ENCODE results near the gene PDE8A.
"Not testable (repeated sequence)": the region's sequence is repeated elsewhere in the genome, so short reads cannot be mapped to it uniquely, and the experiment has no call there.

The PDE8A gene

GRCh38 chr15:85011724-85012123 is 30.1 kb downstream of the PDE8A start:
- DNase-seq: not testable (repeated sequence)

GRCh38 chr15:85013785-85014184 is 32.1 kb downstream of the PDE8A start:
- no peak for DNase-seq

GRCh38 chr15:85014932-85015331 is 33.3 kb downstream of the PDE8A start:
- DNase-seq: no peak

GRCh38 chr15:85016275-85016674 is 34.6 kb downstream of the PDE8A start:
- DNase-seq: no peak

GRCh38 chr15:85019815-85020590 is 38.3 kb downstream of the PDE8A start:
- DNase-seq: no peak

- DNase-seq: no peak
Observed at GRCh38 chr15:85021409-85021808, 39.8 kb downstream of the PDE8A start.

- no peak for DNase-seq
Observed at GRCh38 chr15:85022860-85023403, 41.3 kb downstream of the PDE8A start.

GRCh38 chr15:85024003-85024402 is 42.3 kb downstream of the PDE8A start:
- DNase-seq: no peak

GRCh38 chr15:85024509-85025336 is 43.1 kb downstream of the PDE8A start:
- DNase-seq: no peak

GRCh38 chr15:85025516-85026251 is 44.0 kb downstream of the PDE8A start:
- DNase-seq: no peak

- DNase-seq: no peak
Observed at GRCh38 chr15:85026304-85027032, 44.8 kb downstream of the PDE8A start.

- DNase-seq: no peak
Observed at GRCh38 chr15:85027033-85027380, 45.4 kb downstream of the PDE8A start.

- no peak for DNase-seq
Observed at GRCh38 chr15:85027421-85027820, 45.8 kb downstream of the PDE8A start.

GRCh38 chr15:85028416-85028815 is 46.8 kb downstream of the PDE8A start:
- DNase-seq: no peak

- DNase-seq: no peak
Observed at GRCh38 chr15:85029221-85029620, 47.6 kb downstream of the PDE8A start.

- no peak for DNase-seq
Observed at GRCh38 chr15:85030301-85030929, 48.8 kb downstream of the PDE8A start.

GRCh38 chr15:85031086-85031943 is 49.7 kb downstream of the PDE8A start:
- DNase-seq: no peak

- DNase-seq: no peak
Observed at GRCh38 chr15:85031944-85032558, 50.4 kb downstream of the PDE8A start.

GRCh38 chr15:85033148-85033547 is 51.5 kb downstream of the PDE8A start:
- no peak for DNase-seq

- no peak for DNase-seq
Observed at GRCh38 chr15:85034276-85034675, 52.6 kb downstream of the PDE8A start.

GRCh38 chr15:85035980-85036379 is 54.3 kb downstream of the PDE8A start:
- DNase-seq: no peak

All from activated effector memory CD4-positive, alpha-beta T cell treated with anti-CD3 and anti-CD28 coated beads, Interleukin-2, amount 50 U/mL, for 16 hours (primary cell).